Endometrial microvascular endothelial cells (primary cell): ENCODE results near the gene TF. TPM values are rescaled to one million over a fixed set of nuclear protein-coding genes. Genes with fewer than 3 reads are reported as not detected.

ENCODE experiments used
- in situ Hi-C: cut with HindIII; loops from 2 replicates; pipeline ENCODE4 v1.10.0; 2017; ENCODE audit warnings: low sequenced_read_pairs, low pct_unique_long_range_greater_than_20kb; ENCODE audit errors: inconsistent ontology term
- total RNA-seq: library from RNA; depleted of rRNA; stranded (reverse); fragments of >200 nt; gene quantifications from one replicate; pipeline ENCODE4 v1.2.3, GENCODE V29; 2015; ENCODE audit errors: inconsistent ontology term

The TF gene
- total RNA-seq, 1 donor from 2014 or later: not detected

- in situ Hi-C loops: no loop called here
These were observed 2.0 kb upstream of the TF start for GRCh38 chr3:133744241-133744640.

GRCh38 chr3:133745108-133745507 is 1.1 kb upstream of the TF start:
- in situ Hi-C loops: no loop called here

- in situ Hi-C loops: no loop called here
These were observed 496 bp downstream of the TF start for GRCh38 chr3:133746712-133747066.

GRCh38 chr3:133747373-133747772 is 1.2 kb downstream of the TF start:
- in situ Hi-C loops: no loop called here

GRCh38 chr3:133747907-133748639 is 1.9 kb downstream of the TF start:
- in situ Hi-C loops: no loop called here

GRCh38 chr3:133749427-133750258 is 3.5 kb downstream of the TF start:
- in situ Hi-C loops: no loop called here

- in situ Hi-C loops: no loop called here
These were observed 4.1 kb downstream of the TF start for GRCh38 chr3:133750259-133750656.

- in situ Hi-C loops: no loop called here
These were observed 7.0 kb downstream of the TF start for GRCh38 chr3:133753107-133753778.

GRCh38 chr3:133753779-133754164 is 7.6 kb downstream of the TF start:
- in situ Hi-C loops: no loop called here

GRCh38 chr3:133754455-133754854 is 8.3 kb downstream of the TF start:
- in situ Hi-C loops: no loop called here

GRCh38 chr3:133754973-133755828 is 9.0 kb downstream of the TF start:
- in situ Hi-C loops: no loop called here

- in situ Hi-C loops: no loop called here
These were observed 10.8 kb downstream of the TF start for GRCh38 chr3:133756716-133757694.

GRCh38 chr3:133757701-133758567 is 11.7 kb downstream of the TF start:
- in situ Hi-C loops: no loop called here

GRCh38 chr3:133758568-133758928 is 12.4 kb downstream of the TF start:
- in situ Hi-C loops: no loop called here

GRCh38 chr3:133758964-133759739 is 13.0 kb downstream of the TF start:
- in situ Hi-C loops: no loop called here

GRCh38 chr3:133759740-133760305 is 13.6 kb downstream of the TF start:
- in situ Hi-C loops: no loop called here
